Gastrocnemius medialis (tissue), 4 donors: ENCODE data around the gene NAAA.
"Not testable (repeated sequence)": the region's sequence is repeated elsewhere in the genome, so short reads cannot be mapped to it uniquely, and the experiment has no call there.

ENCODE experiments used
- POLR2A ChIP-seq, 2 donors: fragments of 450-650 bp; IDR thresholded peaks; one replicate each; pipeline ENCODE4 v1.6.1; 2017; ENCODE audit warnings: antibody characterized with exemption in 2 of 2, mild to moderate bottlenecking in 2 of 2, moderate library complexity in 2 of 2
- TF ChIP-seq, protein P1 (sequence below), 5 experiments: fragments of 450-650 bp in 3 of 5; fragments of 200-600 bp in 2 of 5; sonication (generic) in 2 of 5; IDR thresholded peaks in 4 of 5; conservative IDR thresholded peaks in 1 of 5; 1 replicate in 4 of 5; 2 replicates in 1 of 5; pipeline ENCODE4 v1.5.1; 2016 to 2019; ENCODE audit warnings: antibody characterized with exemption in 5 of 5, mild to moderate bottlenecking in 3 of 5, moderate library complexity in 3 of 5

GRCh38 chr4:75910831-75911230, 30.0 kb downstream of the NAAA start:
- TF ChIP-seq, protein P1, sequence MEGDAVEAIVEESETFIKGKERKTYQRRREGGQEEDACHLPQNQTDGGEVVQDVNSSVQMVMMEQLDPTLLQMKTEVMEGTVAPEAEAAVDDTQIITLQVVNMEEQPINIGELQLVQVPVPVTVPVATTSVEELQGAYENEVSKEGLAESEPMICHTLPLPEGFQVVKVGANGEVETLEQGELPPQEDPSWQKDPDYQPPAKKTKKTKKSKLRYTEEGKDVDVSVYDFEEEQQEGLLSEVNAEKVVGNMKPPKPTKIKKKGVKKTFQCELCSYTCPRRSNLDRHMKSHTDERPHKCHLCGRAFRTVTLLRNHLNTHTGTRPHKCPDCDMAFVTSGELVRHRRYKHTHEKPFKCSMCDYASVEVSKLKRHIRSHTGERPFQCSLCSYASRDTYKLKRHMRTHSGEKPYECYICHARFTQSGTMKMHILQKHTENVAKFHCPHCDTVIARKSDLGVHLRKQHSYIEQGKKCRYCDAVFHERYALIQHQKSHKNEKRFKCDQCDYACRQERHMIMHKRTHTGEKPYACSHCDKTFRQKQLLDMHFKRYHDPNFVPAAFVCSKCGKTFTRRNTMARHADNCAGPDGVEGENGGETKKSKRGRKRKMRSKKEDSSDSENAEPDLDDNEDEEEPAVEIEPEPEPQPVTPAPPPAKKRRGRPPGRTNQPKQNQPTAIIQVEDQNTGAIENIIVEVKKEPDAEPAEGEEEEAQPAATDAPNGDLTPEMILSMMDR (IDR thresholded peaks at IDR 0.05 in 4 of 5, conservative IDR thresholded peaks at IDR 0.05 in 1 of 5), result not testable (repeated sequence)
- TF ChIP-seq POLR2A (IDR thresholded peaks at IDR 0.05), result not testable (repeated sequence)
